Mesenchymal stem cell (in vitro differentiated cells and primary cell): ENCODE results near the gene DTD2.

ENCODE experiments used
- DNase-seq: peaks from one replicate; pipeline ENCODE4 v3.0.0-alpha.2; 2013
- H2AFZ ChIP-seq: one replicate; pipeline ENCODE4 v1.6.1; 2013; ENCODE audit warnings: low read depth, mild to moderate bottlenecking, control low read depth, inconsistent platforms, low read length, moderate library complexity
- H2AK5ac ChIP-seq: 2 replicates; pipeline ENCODE4 v1.6.1; 2013; ENCODE audit warnings: low read length, moderate library complexity, mild to moderate bottlenecking, inconsistent platforms; ENCODE audit not compliant: severe bottlenecking
- H2BK120ac ChIP-seq: one replicate; pipeline ENCODE4 v1.6.1; 2013; ENCODE audit warnings: low read depth, mild to moderate bottlenecking, inconsistent platforms, low read length, moderate library complexity
- H2BK12ac ChIP-seq, 2 experiments: one replicate each; pipeline ENCODE4 v1.6.1; 2013; ENCODE audit warnings: inconsistent platforms in 2 of 2, low read length in 2 of 2, mild to moderate bottlenecking in 2 of 2, moderate library complexity in 2 of 2, control low read depth in 1 of 2
- H2BK15ac ChIP-seq: one replicate; pipeline ENCODE4 v1.6.1; 2013; ENCODE audit warnings: mild to moderate bottlenecking, low read depth, inconsistent platforms; ENCODE audit not compliant: poor library complexity, severe bottlenecking
- H2BK5ac ChIP-seq: 2 replicates; pipeline ENCODE4 v1.6.1; 2013; ENCODE audit warnings: low read depth, mild to moderate bottlenecking, low read length, control low read depth, inconsistent platforms; ENCODE audit not compliant: poor library complexity, severe bottlenecking
- H3K14ac ChIP-seq, 2 experiments: one replicate each; pipeline ENCODE4 v1.6.1; 2013; ENCODE audit warnings: inconsistent platforms in 2 of 2, low read length in 2 of 2, control low read depth in 1 of 2, mild to moderate bottlenecking in 1 of 2, moderate library complexity in 1 of 2
- H3K18ac ChIP-seq, 2 experiments: one replicate each; pipeline ENCODE4 v1.6.1; 2013; ENCODE audit warnings: inconsistent platforms in 2 of 2, low read length in 2 of 2, control low read depth in 1 of 2, low read depth in 1 of 2, mild to moderate bottlenecking in 1 of 2
- H3K23ac ChIP-seq, 2 experiments: one replicate each; pipeline ENCODE4 v1.6.1; 2013; ENCODE audit warnings: inconsistent platforms in 2 of 2, low read length in 2 of 2, mild to moderate bottlenecking in 2 of 2, moderate library complexity in 2 of 2, control low read depth in 1 of 2
- H3K27ac ChIP-seq: 2 replicates; pipeline ENCODE4 v1.5.1; 2013; ENCODE audit warnings: mild to moderate bottlenecking, moderate library complexity, low read length, control low read depth, inconsistent platforms; ENCODE audit not compliant: poor library complexity, severe bottlenecking
- H3K27me3 ChIP-seq, 2 experiments: 2 replicates each; pipeline versions ENCODE4 v1.6.1 to v1.7.0; 2013; ENCODE audit warnings: low read length in 2 of 2, mild to moderate bottlenecking in 2 of 2, moderate library complexity in 2 of 2, control low read depth in 1 of 2, inconsistent platforms in 1 of 2; ENCODE audit not compliant: control insufficient read depth in 1 of 2, insufficient read depth in 1 of 2
- H3K36me3 ChIP-seq, 2 experiments: 2 replicates each; pipeline versions ENCODE4 v1.6.1 to v1.7.0; 2013; ENCODE audit warnings: low read length in 2 of 2, control low read depth in 1 of 2, inconsistent platforms in 1 of 2, low read depth in 1 of 2, mild to moderate bottlenecking in 1 of 2; ENCODE audit not compliant: insufficient read depth in 2 of 2, control insufficient read depth in 1 of 2
- H3K4ac ChIP-seq, 2 experiments: one replicate each; pipeline ENCODE4 v1.6.1; 2013; ENCODE audit warnings: inconsistent platforms in 2 of 2, low read length in 2 of 2, mild to moderate bottlenecking in 2 of 2, moderate library complexity in 2 of 2, control low read depth in 1 of 2, low read depth in 1 of 2
- H3K4me1 ChIP-seq: 2 replicates; pipeline ENCODE4 v1.6.1; 2013; ENCODE audit warnings: low read depth, low read length, control low read depth; ENCODE audit not compliant: control insufficient read depth, insufficient read depth
- H3K4me2 ChIP-seq: 2 replicates; pipeline ENCODE4 v1.6.1; 2013; ENCODE audit warnings: low read length, mild to moderate bottlenecking, inconsistent platforms; ENCODE audit not compliant: poor library complexity, severe bottlenecking
- H3K4me3 ChIP-seq, 2 experiments: 2 replicates each; pipeline versions ENCODE4 v1.5.1 to v1.7.0; 2013; ENCODE audit warnings: low read length in 2 of 2, mild to moderate bottlenecking in 2 of 2, control low read depth in 1 of 2, low read depth in 1 of 2; ENCODE audit not compliant: insufficient read depth in 1 of 2
- H3K79me1 ChIP-seq: replicated peaks from 2 replicates; pipeline ENCODE4 v1.6.1; 2013; ENCODE audit warnings: mild to moderate bottlenecking, control low read depth, low read length, inconsistent platforms; ENCODE audit not compliant: poor library complexity, severe bottlenecking
- H3K9ac ChIP-seq: 2 replicates; pipeline ENCODE4 v1.7.0; 2013; ENCODE audit warnings: mild to moderate bottlenecking, low read length, moderate library complexity
- H3K9me3 ChIP-seq: 2 replicates; pipeline ENCODE4 v1.7.0; 2013; ENCODE audit warnings: mild to moderate bottlenecking, low read length; ENCODE audit not compliant: control insufficient read depth
- H4K8ac ChIP-seq: one replicate; pipeline ENCODE4 v1.6.1; 2013; ENCODE audit warnings: inconsistent platforms, mild to moderate bottlenecking, low read length, moderate library complexity
- H4K91ac ChIP-seq: one replicate; pipeline ENCODE4 v1.6.1; 2013; ENCODE audit warnings: mild to moderate bottlenecking, low read length, inconsistent platforms
- WGBS: methylation state at CpG from one replicate; pipeline ENCODE4 v1.1.7; 2013; ENCODE audit warnings: mixed read lengths; 5-methylcytosine and 5-hydroxymethylcytosine counted together

Gene DTD2

GRCh38 chr14:31480156-31480555 is 22.9 kb upstream of the DTD2 start:
- Histone ChIP-seq H3K27me3 (no peaks in the 10 kb centered on the region), H3K18ac (no peak overlapping the region), H2BK120ac (no peak overlapping the region), H4K91ac (no peak overlapping the region), H3K4me2 (no peak overlapping the region), H2AK5ac (no peak overlapping the region), H3K4ac (no peak overlapping the region), H3K36me3 (no peaks in the 10 kb centered on the region), H3K4me3 (no peak overlapping the region), H3K27ac (no peak overlapping the region), H3K9me3 (no peaks in the 10 kb centered on the region), H4K8ac (no peak overlapping the region), H2BK12ac (no peak overlapping the region), H2AFZ (no peak overlapping the region), H3K4me1 (no peaks in the 10 kb centered on the region), H3K79me1 (no peaks in the 10 kb centered on the region), H2BK15ac (no peak overlapping the region), H3K9ac (no peak overlapping the region), H3K14ac (no peak overlapping the region), H2BK5ac (no peak overlapping the region), H3K23ac (no peak overlapping the region)
- 88% methylated on average over 4 of the region's 4 CpGs for WGBS
- DNase-seq: no peak

GRCh38 chr14:31479027-31479426 is 21.7 kb upstream of the DTD2 start:
- Histone ChIP-seq H3K36me3 (no peaks in the 10 kb centered on the region), H2BK5ac (no peak overlapping the region), H3K4me3 (no peak overlapping the region), H3K14ac (no peak overlapping the region), H3K27me3 (no peaks in the 10 kb centered on the region), H3K23ac (no peak overlapping the region), H2BK12ac (no peak overlapping the region), H2AK5ac (no peak overlapping the region), H3K79me1 (no peaks in the 10 kb centered on the region), H3K4ac (no peak overlapping the region), H2BK120ac (no peak overlapping the region), H2BK15ac (no peak overlapping the region), H3K9me3 (no peaks in the 10 kb centered on the region), H3K4me1 (no peaks in the 10 kb centered on the region), H3K18ac (no peak overlapping the region), H4K91ac (no peak overlapping the region), H4K8ac (no peak overlapping the region), H3K27ac (no peak overlapping the region), H3K9ac (no peak overlapping the region), H2AFZ (no peak overlapping the region), H3K4me2 (no peak overlapping the region)
- WGBS: 80% methylated on average over 1 of the region's 3 CpGs
- DNase-seq: no peak

DNA sequence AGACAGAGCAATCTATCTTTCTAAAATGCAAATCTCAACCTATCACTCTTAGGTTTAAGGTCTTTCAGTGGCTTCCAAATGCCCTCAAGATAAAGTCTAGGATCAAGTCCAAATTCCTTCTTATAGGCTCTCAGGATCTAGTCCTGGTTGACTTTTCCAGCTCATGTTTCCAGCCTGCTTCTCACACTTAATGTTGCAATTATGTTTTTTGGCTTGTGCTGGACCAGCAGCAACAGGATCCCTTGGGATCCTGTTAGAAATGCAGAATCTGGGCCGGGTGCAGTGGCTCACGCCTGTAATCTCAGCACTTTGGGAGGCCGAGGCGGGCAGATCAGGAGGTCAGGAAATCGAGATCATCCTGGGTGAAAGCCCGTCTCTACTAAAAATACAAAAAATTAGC is 19.9 kb upstream of the DTD2 start:
- no peak overlapping the region for H2AK5ac ChIP-seq
- H2BK12ac ChIP-seq: no peak overlapping the region
- H3K27ac ChIP-seq: no peak overlapping the region
- H3K18ac ChIP-seq: no peak overlapping the region
- no peaks in the 10 kb centered on the region for H3K79me1 ChIP-seq
- no peak for DNase-seq
- no peak overlapping the region for H4K8ac ChIP-seq
- no peaks in the 10 kb centered on the region for H3K36me3 ChIP-seq
- no peak overlapping the region for H2BK120ac ChIP-seq
- no peak overlapping the region for H3K4me3 ChIP-seq
- no peak overlapping the region for H2BK5ac ChIP-seq
- H3K23ac ChIP-seq: no peak overlapping the region
- no peak overlapping the region for H2BK15ac ChIP-seq
- H3K9me3 ChIP-seq: no peaks in the 10 kb centered on the region
- H3K4me1 ChIP-seq: no peaks in the 10 kb centered on the region
- no peak overlapping the region for H3K14ac ChIP-seq
- H3K4ac ChIP-seq: no peak overlapping the region
- no peak overlapping the region for H3K9ac ChIP-seq
- no peak overlapping the region for H4K91ac ChIP-seq
- H3K4me2 ChIP-seq: no peak overlapping the region
- WGBS: 96% methylated on average over 6 of the region's 6 CpGs
- no peak overlapping the region for H2AFZ ChIP-seq
- H3K27me3 ChIP-seq: no peaks in the 10 kb centered on the region

- H2BK5ac ChIP-seq: no peak overlapping the region
- H3K4ac ChIP-seq: no peak overlapping the region
- no peak overlapping the region for H4K8ac ChIP-seq
- no peak overlapping the region for H3K14ac ChIP-seq
- no peaks in the 10 kb centered on the region for H3K36me3 ChIP-seq
- DNase-seq: no peak
- no peak overlapping the region for H4K91ac ChIP-seq
- H2AK5ac ChIP-seq: no peak overlapping the region
- H3K4me3 ChIP-seq: no peak overlapping the region
- no peaks in the 10 kb centered on the region for H3K4me1 ChIP-seq
- H3K23ac ChIP-seq: no peak overlapping the region
- no peak overlapping the region for H2AFZ ChIP-seq
- no peaks in the 10 kb centered on the region for H3K79me1 ChIP-seq
- no peak overlapping the region for H3K4me2 ChIP-seq
- H2BK15ac ChIP-seq: no peak overlapping the region
- H3K18ac ChIP-seq: no peak overlapping the region
- WGBS: 94% methylated on average over 4 of the region's 4 CpGs
- no peak overlapping the region for H2BK120ac ChIP-seq
- H3K27me3 ChIP-seq: no peaks in the 10 kb centered on the region
- H3K27ac ChIP-seq: no peak overlapping the region
- H2BK12ac ChIP-seq: no peak overlapping the region
- H3K9ac ChIP-seq: no peak overlapping the region
- no peaks in the 10 kb centered on the region for H3K9me3 ChIP-seq
Observed at GRCh38 chr14:31476131-31476866, 19.0 kb upstream of the DTD2 start.
